K562 (cell line): ENCODE data around the gene TCEANC. TPM values are rescaled to one million over a fixed set of nuclear protein-coding genes. Genes with fewer than 3 reads are reported as not detected.

Experiments
- CBFA2T3 ChIP-seq: fragments of 450-650 bp; IDR thresholded peaks from 2 replicates; pipeline ENCODE4 v1.6.1; 2017
- CBX5 ChIP-seq: IDR thresholded peaks from 2 replicates; pipeline ENCODE4 v1.6.1; 2014; ENCODE audit warnings: low read depth, borderline replicate concordance
- KAT8 ChIP-seq: fragments of 450-650 bp; IDR thresholded peaks from 2 replicates; pipeline ENCODE4 v1.6.1; 2016; ENCODE audit warnings: low read depth, mild to moderate bottlenecking
- KDM5B ChIP-seq: fragments of 200-600 bp; sonication (generic); IDR thresholded peaks from 2 replicates; pipeline ENCODE4 v1.6.1; 2012; ENCODE audit warnings: low read depth, mild to moderate bottlenecking, moderate library complexity, low read length, control low read depth, inconsistent platforms; ENCODE audit not compliant: insufficient replicate concordance
- MNT ChIP-seq, 2 experiments: fragments of 450-650 bp; conservative IDR thresholded peaks; 2 replicates each; pipeline ENCODE4 v1.6.1; 2017; ENCODE audit warnings: mild to moderate bottlenecking in 2 of 2, moderate library complexity in 2 of 2
- NRF1 ChIP-seq, 2 experiments: fragments of 450-650 bp; IDR thresholded peaks in 1 of 2; conservative IDR thresholded peaks in 1 of 2; 2 replicates each; pipeline ENCODE4 v1.6.1; 2014; ENCODE audit warnings: mild to moderate bottlenecking in 2 of 2
- RCOR1 ChIP-seq, 2 experiments: IDR thresholded peaks; 2 replicates each; pipeline ENCODE4 v1.6.1; 2012; ENCODE audit warnings: low read depth in 2 of 2, low read length in 2 of 2, borderline replicate concordance in 1 of 2, improper control_type of control experiment in 1 of 2
- REST ChIP-seq, 2 experiments: fragments of 450-650 bp; formaldehyde crosslinking in 1 of 2; IDR thresholded peaks; 2 replicates each; pipeline versions ENCODE4 v1.4.0 to v1.6.1; 2014 to 2020; ENCODE audit warnings: mild to moderate bottlenecking in 2 of 2, borderline replicate concordance in 1 of 2, low read depth in 1 of 2
- SIN3B ChIP-seq: fragments of 450-650 bp; IDR thresholded peaks from 2 replicates; pipeline ENCODE4 v1.6.1; 2017; ENCODE audit warnings: low read depth, mild to moderate bottlenecking, moderate library complexity
- YY1 ChIP-seq, 3 experiments: IDR thresholded peaks; 2 replicates each; pipeline ENCODE4 v1.6.1; 2011; ENCODE audit warnings: low read length in 2 of 3, mild to moderate bottlenecking in 2 of 3, moderate library complexity in 2 of 3, borderline replicate concordance in 1 of 3, control low read depth in 1 of 3, low read depth in 1 of 3; ENCODE audit not compliant: insufficient read depth in 3 of 3, insufficient replicate concordance in 2 of 3, control insufficient read depth in 1 of 3, insufficient read length in 1 of 3; ENCODE audit errors: extremely low read depth in 1 of 3
- ZNF12 ChIP-seq: sonication (generic); formaldehyde crosslinking; IDR thresholded peaks from 2 replicates; pipeline ENCODE4 v1.4.0; 2020; ENCODE audit warnings: mild to moderate bottlenecking, missing genetic modification reagents
- ZNF780A ChIP-seq: fragments of 250-450 bp; sonication (Bioruptor Pico); IDR thresholded peaks from 2 replicates; pipeline ENCODE4 v1.5.0; 2021; ENCODE audit warnings: mild to moderate bottlenecking
- ZNF79 ChIP-seq: fragments of 250-450 bp; sonication (Bioruptor Pico); IDR thresholded peaks from 2 replicates; pipeline ENCODE4 v1.4.0; 2020; ENCODE audit warnings: low read depth, mild to moderate bottlenecking, moderate library complexity
- polyA plus RNA-seq, 8 experiments: library from polyadenylated mRNA; depleted of rRNA in 4 of 8; stranded (reverse) in 5 of 8; unstranded in 3 of 8; fragments of >200 nt; fragmentation: Nextera tagmentation in 2 of 8; fragmentation: Illumina TruSeq in 1 of 8; extraction: Ambion mirVana in 2 of 8; extraction: Trizol in 1 of 8; gene quantifications; 2 replicates each; pipeline versions ENCODE4 v1.2.1 to v1.2.3, GENCODE V29; 2011 to 2014; ENCODE audit warnings: inconsistent platforms in 1 of 8, missing spikeins in 1 of 8
- total RNA-seq, 7 experiments: library from RNA; depleted of rRNA in 6 of 7; stranded (reverse); fragments of >200 nt in 6 of 7; fragmentation: Illumina TruSeq in 2 of 7; extraction: Trizol in 2 of 7; gene quantifications; 2 replicates each; pipeline versions ENCODE4 v1.2.1 to v1.2.3, GENCODE V29; 2011 to 2021; ENCODE audit warnings: low replicate concordance in 1 of 7
- TF ChIP-seq, protein P1 (sequence below): sonication (generic); formaldehyde crosslinking; IDR thresholded peaks from 2 replicates; pipeline ENCODE4 v1.8.0; 2022; ENCODE audit warnings: missing genetic modification reagents, mild to moderate bottlenecking, borderline replicate concordance

Gene TCEANC
- total and polyA plus RNA-seq, 9 of the 15 experiments (the other 6 are each of a cell fraction or from before 2014, with no cell fraction given), result 1.2 to 2.8 (median 2.0) TPM

GRCh38 chrX:13688958-13689740 lies 36.2 kb downstream of the TCEANC start, which contains the start of gene RAB9A (continued):
- TF ChIP-seq REST (IDR thresholded peaks at IDR 0.05; ENCODE audit: borderline replicate concordance), result no peak
- TF ChIP-seq REST (CRISPR knock-in tag; IDR thresholded peaks at IDR 0.05; ENCODE audit: low read depth), result no peak
- peak; percentile 76 for TF ChIP-seq KDM5B
- 0 out of 4 replicates have a peak, but pooled peaks of 1 of the 2 experiments have one; percentile 15 for TF ChIP-seq RCOR1 (IDR thresholded peaks at IDR 0.05; ENCODE audit: borderline replicate concordance in 1 of 2, low read depth in 2 of 2, low read length in 2 of 2)
- TF ChIP-seq CBX5, result no peak
- TF ChIP-seq YY1 (IDR thresholded peaks at IDR 0.05; ENCODE audit: borderline replicate concordance in 1 of 3, control insufficient read depth in 1 of 3, extremely low read depth in 1 of 3, insufficient read depth in 3 of 3, insufficient read length in 1 of 3, insufficient replicate concordance in 2 of 3, low read depth in 1 of 3, low read length in 2 of 3), result peak; percentile 39 to 92 (median 89)
- peak in 1 of 2 experiments; percentile 62; a peak in 2 of 4 replicates for TF ChIP-seq MNT (conservative IDR thresholded peaks at IDR 0.05)
- TF ChIP-seq NRF1 (conservative IDR thresholded peaks at IDR 0.05 in 1 of 2, IDR thresholded peaks at IDR 0.05 in 1 of 2), result peak; percentile 57 to 65
- no peak for TF ChIP-seq KAT8
- no peak for TF ChIP-seq SIN3B
- TF ChIP-seq ZNF12 (CRISPR knock-in tag), result no peak
- TF ChIP-seq, protein P1, sequence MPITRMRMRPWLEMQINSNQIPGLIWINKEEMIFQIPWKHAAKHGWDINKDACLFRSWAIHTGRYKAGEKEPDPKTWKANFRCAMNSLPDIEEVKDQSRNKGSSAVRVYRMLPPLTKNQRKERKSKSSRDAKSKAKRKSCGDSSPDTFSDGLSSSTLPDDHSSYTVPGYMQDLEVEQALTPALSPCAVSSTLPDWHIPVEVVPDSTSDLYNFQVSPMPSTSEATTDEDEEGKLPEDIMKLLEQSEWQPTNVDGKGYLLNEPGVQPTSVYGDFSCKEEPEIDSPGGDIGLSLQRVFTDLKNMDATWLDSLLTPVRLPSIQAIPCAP, result no peak
- TF ChIP-seq ZNF79 (CRISPR knock-in tag), result no peak
- no peak for TF ChIP-seq ZNF780A (CRISPR knock-in tag)
- 0 out of 2 replicates have a peak, but pooled peaks have one; percentile 4 for TF ChIP-seq CBFA2T3
